HCT116 (cell line): ENCODE results near the gene TACR2. TPM values are rescaled to one million over a fixed set of nuclear protein-coding genes. Genes with fewer than 3 reads are reported as not detected.

Experiments
- ATAC-seq: fragments of 200-7000 bp; cut with Tn5 transposase; 2 replicates; pipeline ENCODE4 v1.9.1; 2020; ENCODE audit warnings: mild to moderate bottlenecking, moderate library complexity
- BruUV-seq: library from RNA; stranded (reverse); fragments of 400-500 nt; replicated peaks from 2 replicates; lab custom pipeline; 2021; lab: Mats Ljungman, UMichigan
- CTCF ChIA-PET: fragments of 300-600 bp; sonication (Branson Sonifier 250); formaldehyde crosslinking; loops from one replicate; lab custom pipeline; 2021; ENCODE audit warnings: antibody characterized with exemption; lab: Charles Lee
- POLR2A ChIA-PET: fragments of 300-600, 350-600 bp; sonication (Branson Sonifier 250); formaldehyde crosslinking; loops from one replicate; lab custom pipeline; 2021; ENCODE audit warnings: antibody characterized with exemption; lab: Charles Lee
- RAD21 ChIA-PET, 2 experiments: fragments of 300-600 bp; sonication (Branson Sonifier 250); formaldehyde crosslinking; loops; one replicate each; lab custom pipeline; 2023; ENCODE audit warnings: low total read pairs in 2 of 2; ENCODE audit not compliant: uncharacterized antibody in 2 of 2, unreplicated experiment in 2 of 2, low non-redundant PET in 1 of 2; lab: Charles Lee
- DNase-seq: peaks from one replicate; pipeline ENCODE4 v3.0.0-alpha.2; 2010; ENCODE audit warnings: low read depth, low spot score
- H2AFZ ChIP-seq: fragments of 200-600 bp; shearing (Covaris generic), sonication (generic); 2 replicates; pipeline ENCODE4 v1.6.1; 2017; ENCODE audit warnings: low read depth, mixed run types, mixed read lengths, antibody characterized with exemption, low read length; ENCODE audit not compliant: poor library complexity, severe bottlenecking
- H3K27ac ChIP-seq: 2 replicates; pipeline ENCODE4 v1.5.1; 2012; ENCODE audit warnings: low read depth, low read length
- H3K27me3 ChIP-seq: fragments of 200-600 bp; sonication (generic); 2 replicates; pipeline ENCODE4 v1.6.1; 2016; ENCODE audit warnings: mixed run types, low read length, mixed read lengths; ENCODE audit not compliant: insufficient read depth
- H3K36me3 ChIP-seq, 2 experiments: fragments of 200-500 bp in 1 of 2; fragments of 200-600 bp in 1 of 2; sonication (Bioruptor generic) in 1 of 2; sonication (generic) in 1 of 2; 2 replicates each; pipeline versions ENCODE4 v1.5.1 to v1.6.1; 2014 to 2016; ENCODE audit warnings: low read length in 2 of 2, inconsistent platforms in 1 of 2, mixed read lengths in 1 of 2, mixed run types in 1 of 2; ENCODE audit not compliant: insufficient read depth in 2 of 2, control insufficient read depth in 1 of 2
- H3K4me1 ChIP-seq, 2 experiments: fragments of 200-600 bp in 1 of 2; sonication (generic) in 1 of 2; 2 replicates each; pipeline versions ENCODE4 v1.5.1 to v1.6.1; 2012 to 2017; ENCODE audit warnings: low read length in 2 of 2, inconsistent platforms in 1 of 2, mild to moderate bottlenecking in 1 of 2, mixed read lengths in 1 of 2, mixed run types in 1 of 2, moderate library complexity in 1 of 2; ENCODE audit not compliant: insufficient read depth in 2 of 2, control insufficient read depth in 1 of 2
- H3K4me2 ChIP-seq: fragments of 200-600 bp; sonication (generic); 2 replicates; pipeline ENCODE4 v1.6.1; 2017; ENCODE audit warnings: mixed run types, low read length, mixed read lengths
- H3K4me3 ChIP-seq, 2 experiments: fragments of 200-600 bp in 1 of 2; sonication (generic) in 1 of 2; replicated peaks in 1 of 2; 2 replicates each; pipeline ENCODE4 v1.5.1; 2011 to 2016; ENCODE audit warnings: low read length in 2 of 2, control low read depth in 1 of 2, low read depth in 1 of 2, mild to moderate bottlenecking in 1 of 2, mixed read lengths in 1 of 2, mixed run types in 1 of 2
- H3K79me2 ChIP-seq: fragments of 200-600 bp; sonication (generic); 2 replicates; pipeline ENCODE4 v1.6.1; 2017; ENCODE audit warnings: mild to moderate bottlenecking, mixed run types, low read length, moderate library complexity, mixed read lengths; ENCODE audit not compliant: insufficient read depth
- H3K9ac ChIP-seq: fragments of 200-600 bp; sonication (generic); 2 replicates; pipeline ENCODE4 v1.6.1; 2016; ENCODE audit warnings: low read length, mixed read lengths
- H3K9me2 ChIP-seq: fragments of 200-600 bp; sonication (generic), shearing (Covaris generic); 2 replicates; pipeline ENCODE4 v1.6.1; 2017; ENCODE audit warnings: mixed run types, mild to moderate bottlenecking, moderate library complexity; ENCODE audit not compliant: insufficient read depth
- H3K9me3 ChIP-seq, 2 experiments: fragments of 200-500 bp in 1 of 2; fragments of 200-600 bp in 1 of 2; sonication (Bioruptor generic) in 1 of 2; sonication (generic) in 1 of 2; 2 replicates each; pipeline ENCODE4 v1.6.1; 2014 to 2017; ENCODE audit warnings: low read length in 2 of 2, mixed read lengths in 2 of 2, inconsistent platforms in 1 of 2, low read depth in 1 of 2, mild to moderate bottlenecking in 1 of 2, mixed run types in 1 of 2, moderate library complexity in 1 of 2; ENCODE audit not compliant: control insufficient read depth in 1 of 2, insufficient read depth in 1 of 2
- H4K20me1 ChIP-seq: fragments of 200-600 bp; sonication (generic), shearing (Covaris generic); 2 replicates; pipeline ENCODE4 v1.6.1; 2017; ENCODE audit warnings: mixed run types, mild to moderate bottlenecking, moderate library complexity; ENCODE audit not compliant: insufficient read depth
- ELF1 ChIP-seq: IDR thresholded peaks from 2 replicates; pipeline ENCODE4 v1.6.1; 2012; ENCODE audit warnings: low read depth, borderline replicate concordance
- EZH2 ChIP-seq: fragments of 200-600 bp; sonication (generic); IDR thresholded peaks from 2 replicates; pipeline ENCODE4 v1.6.1; 2017; ENCODE audit warnings: antibody characterized with exemption, mixed run types
- EZH2phosphoT487 ChIP-seq: fragments of 200-600 bp; IDR thresholded peaks from 2 replicates; pipeline ENCODE4 v1.6.1; 2018; ENCODE audit warnings: antibody characterized with exemption, borderline replicate concordance
- FOSL1 ChIP-seq: IDR thresholded peaks from 2 replicates; pipeline ENCODE4 v1.6.1; 2012; ENCODE audit warnings: low read depth
- JUND ChIP-seq: IDR thresholded peaks from 2 replicates; pipeline ENCODE4 v1.6.1; 2012
- POLR2AphosphoS5 ChIP-seq: IDR thresholded peaks from 2 replicates; pipeline ENCODE4 v1.6.1; 2011; ENCODE audit warnings: mild to moderate bottlenecking, low read depth, low read length, moderate library complexity
- RAD21 ChIP-seq: IDR thresholded peaks from 2 replicates; pipeline ENCODE4 v1.6.1; 2012; ENCODE audit warnings: low read depth, mild to moderate bottlenecking
- REST ChIP-seq: IDR thresholded peaks from 2 replicates; pipeline ENCODE4 v1.6.1; 2012; ENCODE audit warnings: low read depth
- SP1 ChIP-seq: IDR thresholded peaks from 2 replicates; pipeline ENCODE4 v1.6.1; 2012; ENCODE audit warnings: low read depth
- TCF7L2 ChIP-seq: IDR thresholded peaks from 2 replicates; pipeline ENCODE4 v1.7.0; 2011; ENCODE audit warnings: borderline replicate concordance, inconsistent platforms; ENCODE audit not compliant: insufficient read depth, insufficient read length; ENCODE audit errors: extremely low read depth
- ZFX ChIP-seq: fragments of 450-650 bp; IDR thresholded peaks from 2 replicates; pipeline ENCODE4 v1.6.1; 2017
- ZNF274 ChIP-seq: fragments of 200-500 bp; sonication (Bioruptor generic); IDR thresholded peaks from 2 replicates; pipeline ENCODE4 v1.6.1; 2014; ENCODE audit warnings: mild to moderate bottlenecking, low read depth, low read length, inconsistent platforms
- intact Hi-C: fragments of 100-400 bp; cut with micrococcal nuclease; formaldehyde crosslinking; loops from 2 replicates; pipeline ENCODE4 v1.10.0; 2022
- total RNA-seq: library from RNA; stranded (reverse); gene quantifications from one replicate; pipeline ENCODE4 v1.2.1, GENCODE V29; 2021; ENCODE audit not compliant: unreplicated experiment
- TF ChIP-seq, protein P1 (sequence below): IDR thresholded peaks from 2 replicates; pipeline ENCODE4 v1.6.1; 2012

Gene TACR2
- total RNA-seq, 1 experiment from 2014 or later = not detected

DNA sequence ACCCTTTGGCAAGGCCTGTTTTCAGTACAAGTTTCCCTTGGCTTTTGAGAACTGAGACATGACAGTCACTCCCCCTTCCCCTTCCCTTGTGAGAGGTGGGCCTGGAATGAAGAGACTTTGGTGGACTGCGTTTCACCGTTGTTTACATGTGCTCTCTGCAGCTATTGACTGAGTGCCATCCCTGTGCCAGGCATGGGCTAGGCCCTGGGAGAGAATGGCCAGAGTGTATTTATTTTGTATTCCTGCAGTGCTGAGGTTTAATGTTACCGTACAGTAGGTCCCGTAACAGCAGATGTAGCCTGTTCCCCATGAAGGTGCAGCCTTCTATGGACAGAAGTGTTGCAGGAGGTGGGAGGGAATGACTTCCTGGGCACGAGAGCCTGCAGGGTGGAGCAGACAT is 50.0 kb downstream of the TACR2 start:
- ChIA-PET RAD21 (no interaction called here), POLR2A (no interaction called here), CTCF (no interaction called here)
- H3K4me3 ChIP-seq = no peak overlapping the region
- no peaks in the 10 kb centered on the region for H4K20me1 ChIP-seq
- H3K9me3 ChIP-seq = no peaks in the 10 kb centered on the region
- no peak overlapping the region for H3K9ac ChIP-seq
- intact Hi-C loops = no loop called here
- peaks cover 0 to 13% of the 10 kb centered on the region in 2 experiments; a peak in 2 of 4 replicates for H3K36me3 ChIP-seq
- no TSS peak for BruUV-seq
- no peak overlapping the region for H2AFZ ChIP-seq
- no peak for DNase-seq
- H3K4me1 ChIP-seq = no peaks in the 10 kb centered on the region
- no peaks in the 10 kb centered on the region for H3K9me2 ChIP-seq
- ATAC-seq = no peak
- no peak overlapping the region for H3K4me2 ChIP-seq
- H3K79me2 ChIP-seq = no peaks in the 10 kb centered on the region
- TF ChIP-seq EZH2phosphoT487 (no peak), REST (no peak), TCF7L2 (no peak), POLR2AphosphoS5 (no peak), FOSL1 (no peak), SP1 (no peak), ELF1 (no peak), RAD21 (no peak), JUND (no peak), ZFX (no peak), EZH2 (no peak), ZNF274 (no peak)
- TF ChIP-seq, protein P1, sequence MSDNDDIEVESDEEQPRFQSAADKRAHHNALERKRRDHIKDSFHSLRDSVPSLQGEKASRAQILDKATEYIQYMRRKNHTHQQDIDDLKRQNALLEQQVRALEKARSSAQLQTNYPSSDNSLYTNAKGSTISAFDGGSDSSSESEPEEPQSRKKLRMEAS = no peak
- H3K27ac ChIP-seq = no peak overlapping the region
- H3K27me3 ChIP-seq = no peaks in the 10 kb centered on the region
